GM12878 (cell line): Measurements from ENCODE around the gene GOSR2. TPM values are rescaled to one million over a fixed set of nuclear protein-coding genes. Genes with fewer than 3 reads are reported as not detected.

ENCODE experiments used
- ATAC-seq: fragments of 200-7000 bp; cut with Tn5 transposase; 3 replicates; pipeline ENCODE4 v1.9.1; 2020; ENCODE audit warnings: mild to moderate bottlenecking, moderate library complexity
- BruUV-seq: library from RNA; stranded (reverse); fragments of 400-500 nt; replicated peaks from 2 replicates; lab custom pipeline; 2021; lab: Mats Ljungman, UMichigan
- CTCF ChIA-PET: fragments of 300-600 bp; sonication (Branson Sonifier 250); formaldehyde crosslinking; extraction: SDS; loops from one replicate; lab custom pipeline; 2021; ENCODE audit warnings: inconsistent platforms; lab: Yijun Ruan, JAX
- POLR2A ChIA-PET: fragments of 350-600 bp; formaldehyde crosslinking; extraction: SDS; loops from one replicate; lab custom pipeline; 2021; ENCODE audit warnings: inconsistent platforms; lab: Charles Lee
- RAD21 ChIA-PET: fragments of 300-600 bp; sonication (Branson Sonifier 250); formaldehyde crosslinking; loops from one replicate; lab custom pipeline; 2023; ENCODE audit warnings: antibody characterized with exemption; ENCODE audit not compliant: unreplicated experiment; lab: Charles Lee
- SMC1A ChIA-PET: fragments of 300-600 bp; sonication (Branson Sonifier 250); formaldehyde crosslinking; loops from one replicate; lab custom pipeline; 2023; ENCODE audit not compliant: unreplicated experiment, uncharacterized antibody; lab: Charles Lee
- DNase-seq: peaks from one replicate; pipeline ENCODE4 v3.0.0-alpha.2; 2011; ENCODE audit warnings: low read depth, low spot score
- FAIRE-seq: peaks from 3 replicates; lab custom pipeline; 2011; peaks lifted over from hg19 to GRCh38; lab: Jason Lieb, UNC
- H2AFZ ChIP-seq: 2 replicates; pipeline ENCODE4 v1.6.0; 2011; ENCODE audit warnings: low read depth, low read length, control low read depth; ENCODE audit not compliant: control insufficient read depth
- H3K27ac ChIP-seq: 2 replicates; pipeline ENCODE4 v1.5.1; 2011; ENCODE audit warnings: control low read depth; ENCODE audit not compliant: control insufficient read depth, insufficient read depth
- H3K27me3 ChIP-seq, 2 experiments: replicated peaks in 1 of 2; 2 replicates each; pipeline versions ENCODE4 v1.6.0 to v1.6.1; 2011; ENCODE audit warnings: low read length in 1 of 2; ENCODE audit not compliant: control insufficient read depth in 2 of 2, insufficient read depth in 2 of 2
- H3K36me3 ChIP-seq, 2 experiments: 2 replicates each; pipeline ENCODE4 v1.5.1; 2011; ENCODE audit warnings: low read length in 1 of 2; ENCODE audit not compliant: control insufficient read depth in 2 of 2, insufficient read depth in 2 of 2
- H3K4me1 ChIP-seq: 2 replicates; pipeline ENCODE4 v1.6.1; 2011; ENCODE audit warnings: mild to moderate bottlenecking, low read length, moderate library complexity, mixed read lengths; ENCODE audit not compliant: control insufficient read depth, insufficient read depth
- H3K4me2 ChIP-seq: 2 replicates; pipeline ENCODE4 v1.6.0; 2011; ENCODE audit warnings: control low read depth; ENCODE audit not compliant: control insufficient read depth, insufficient read depth
- H3K4me3 ChIP-seq: fragments of 200-600 bp; sonication (generic); 2 replicates; pipeline ENCODE4 v1.5.1; 2016
- H3K79me2 ChIP-seq: 2 replicates; pipeline ENCODE4 v1.6.0; 2011; ENCODE audit warnings: low read length; ENCODE audit not compliant: control insufficient read depth, insufficient read depth
- H3K9ac ChIP-seq: 2 replicates; pipeline ENCODE4 v1.8.0; 2011; ENCODE audit warnings: low read length, control low read depth, mixed read lengths; ENCODE audit not compliant: control insufficient read depth, insufficient read depth
- H3K9me3 ChIP-seq: replicated peaks from 3 replicates; pipeline ENCODE4 v1.5.1; 2011; ENCODE audit warnings: mild to moderate bottlenecking, low read length; ENCODE audit not compliant: control insufficient read depth, insufficient read depth
- H4K20me1 ChIP-seq: 2 replicates; pipeline ENCODE4 v1.6.0; 2011; ENCODE audit not compliant: control insufficient read depth, insufficient read depth
- EGR1 ChIP-seq, 2 experiments: IDR thresholded peaks; 1 replicate in 1 of 2; 2 replicates in 1 of 2; pipeline ENCODE4 v1.6.1; 2011 to 2012; ENCODE audit warnings: low read depth in 2 of 2, low read length in 2 of 2, borderline replicate concordance in 1 of 2, mild to moderate bottlenecking in 1 of 2, moderate library complexity in 1 of 2
- GABPA ChIP-seq: IDR thresholded peaks from 2 replicates; pipeline ENCODE4 v1.6.1; 2014; ENCODE audit warnings: antibody characterized with exemption, low read depth, mild to moderate bottlenecking, inconsistent platforms
- GATAD2B ChIP-seq: fragments of 450-650 bp; conservative IDR thresholded peaks from 2 replicates; pipeline ENCODE4 v1.6.1; 2017; ENCODE audit warnings: low read depth, mild to moderate bottlenecking, moderate library complexity
- KLF5 ChIP-seq: fragments of 450-650 bp; IDR thresholded peaks from 2 replicates; pipeline ENCODE4 v1.6.1; 2014; ENCODE audit warnings: mild to moderate bottlenecking; ENCODE audit not compliant: partially characterized antibody
- NR2C2 ChIP-seq: IDR thresholded peaks from 2 replicates; pipeline ENCODE4 v1.6.1; 2011; ENCODE audit warnings: borderline replicate concordance, low read depth; ENCODE audit not compliant: control insufficient read depth, insufficient read length
- RAD51 ChIP-seq: fragments of 450-650 bp; IDR thresholded peaks from 2 replicates; pipeline ENCODE4 v1.6.1; 2016; ENCODE audit warnings: moderate library complexity, mild to moderate bottlenecking, inconsistent platforms
- SUZ12 ChIP-seq: fragments of 200-600 bp; sonication (generic); IDR thresholded peaks from one replicate; pipeline ENCODE4 v1.6.1; 2018; ENCODE audit warnings: antibody characterized with exemption, mild to moderate bottlenecking; ENCODE audit not compliant: unreplicated experiment
- TARDBP ChIP-seq: IDR thresholded peaks from 2 replicates; pipeline ENCODE4 v1.6.1; 2016; ENCODE audit warnings: borderline replicate concordance
- ZNF384 ChIP-seq: IDR thresholded peaks from 2 replicates; pipeline ENCODE4 v1.6.1; 2012; ENCODE audit warnings: low read depth, mild to moderate bottlenecking, low read length, improper control_type of control experiment, borderline replicate concordance
- WGBS: methylation state at CpG from one replicate; pipeline ENCODE4 v1.1.6; 2016; ENCODE audit warnings: low lambda C conversion rate; ENCODE audit not compliant: insufficient replicate concordance, insufficient coverage; ENCODE audit errors: missing lambda C conversion rate; 5-methylcytosine and 5-hydroxymethylcytosine counted together
- in situ Hi-C: fragments of 300-500 bp; cut with MboI; formaldehyde crosslinking; loops from 9 replicates; pipeline ENCODE4 v1.14.3; 2018; ENCODE audit warnings: mixed read lengths
- intact Hi-C: fragments of 100-400 bp; cut with micrococcal nuclease; formaldehyde crosslinking; loops from one replicate; pipeline ENCODE4 v1.14.2; 2022; ENCODE audit not compliant: unreplicated experiment
- polyA plus RNA-seq, 11 experiments: library from polyadenylated mRNA; depleted of rRNA in 4 of 11; unstranded in 6 of 11; stranded (reverse) in 5 of 11; fragments of >200 nt; fragmentation: Nextera tagmentation in 4 of 11; fragmentation: Illumina TruSeq in 1 of 11; extraction: Ambion mirVana in 4 of 11; extraction: Trizol in 1 of 11; gene quantifications; 1 replicate in 1 of 11; 2 replicates in 10 of 11; pipeline versions ENCODE4 v1.2.1 to v1.2.3, GENCODE V29; 2011 to 2016; ENCODE audit warnings: inconsistent platforms in 2 of 11, missing spikeins in 2 of 11, low read depth in 1 of 11
- total RNA-seq, 4 experiments: library from RNA; depleted of rRNA in 3 of 4; stranded (reverse); fragments of >200 nt in 3 of 4; fragmentation: Illumina TruSeq in 1 of 4; extraction: Trizol in 1 of 4; gene quantifications; 2 replicates each; pipeline versions ENCODE4 v1.2.1 to v1.2.3, GENCODE V29; 2013 to 2021
- TF ChIP-seq, protein P1 (sequence below): fragments of 450-650 bp; IDR thresholded peaks from 2 replicates; pipeline ENCODE4 v1.6.1; 2016; ENCODE audit warnings: mild to moderate bottlenecking, moderate library complexity, borderline replicate concordance

GOSR2 gene
- total and polyA plus RNA-seq, 10 of the 15 experiments (the other 5 are each of a cell fraction or from before 2014, with no cell fraction given): 30.1 to 64.5 (median 47.0) TPM

DNA sequence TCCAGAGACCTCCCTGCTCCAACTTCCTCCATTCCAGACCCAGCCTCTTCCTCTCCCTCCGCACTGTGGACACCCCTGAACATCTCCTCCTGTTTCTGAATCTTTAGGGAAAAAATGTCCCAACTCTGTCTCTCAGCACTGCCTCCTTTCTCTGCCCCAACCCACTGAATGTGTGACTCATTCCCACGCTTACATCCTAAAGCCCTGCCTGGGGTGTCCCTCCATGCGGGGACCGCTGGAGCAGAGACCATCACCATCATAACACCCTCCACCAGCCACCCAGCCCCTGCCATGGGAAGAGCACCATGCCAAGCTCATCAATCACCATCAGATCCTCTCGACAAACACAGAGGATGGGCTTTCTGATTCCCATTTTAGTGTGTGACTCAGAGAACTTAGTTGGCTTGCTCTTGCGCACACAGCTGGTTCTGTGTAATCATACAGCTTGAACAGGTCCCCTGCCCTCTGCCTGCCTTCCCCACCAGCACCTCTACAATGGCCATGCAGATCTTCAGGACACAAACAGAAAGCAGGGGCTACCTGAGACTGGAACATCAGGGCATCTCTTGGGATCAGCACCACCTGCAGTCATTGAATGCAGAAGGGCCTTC, 45.4 kb downstream of the GOSR2 start:
- H3K27me3 ChIP-seq: peaks cover 0 to 2% of the 10 kb centered on the region in 2 experiments; a peak in 3 of 4 replicates
- H3K27ac ChIP-seq: no peak overlapping the region
- H3K9ac ChIP-seq: no peak overlapping the region
- ChIA-PET POLR2A (no interaction called here), RAD21 (interaction anchor here (0.6 kb wide), 1 partner anchor 123 kb away, joined by 3 read pairs; no protein-coding TSS in a partner anchor), CTCF (no interaction called here), SMC1A (no interaction called here)
- H3K79me2 ChIP-seq: no peaks in the 10 kb centered on the region
- FAIRE-seq (no peak), DNase-seq (no peak), ATAC-seq (no peak)
- H2AFZ ChIP-seq: no peak overlapping the region
- WGBS: 37% methylated on average over 6 of the region's 6 CpGs
- intact Hi-C loops (no loop called here), in situ Hi-C loops (no loop called here)
- no peaks in the 10 kb centered on the region for H3K4me1 ChIP-seq
- no peak overlapping the region for H3K4me3 ChIP-seq
- no peak overlapping the region for H3K4me2 ChIP-seq
- peaks cover 2% of the 10 kb centered on the region; the same call in 1 of the 2 replicates for H4K20me1 ChIP-seq
- H3K9me3 ChIP-seq: no peaks in the 10 kb centered on the region
- TF ChIP-seq TARDBP: no peak
- TF ChIP-seq ZNF384: no peak
- no peak for TF ChIP-seq GATAD2B
- TF ChIP-seq, protein P1, sequence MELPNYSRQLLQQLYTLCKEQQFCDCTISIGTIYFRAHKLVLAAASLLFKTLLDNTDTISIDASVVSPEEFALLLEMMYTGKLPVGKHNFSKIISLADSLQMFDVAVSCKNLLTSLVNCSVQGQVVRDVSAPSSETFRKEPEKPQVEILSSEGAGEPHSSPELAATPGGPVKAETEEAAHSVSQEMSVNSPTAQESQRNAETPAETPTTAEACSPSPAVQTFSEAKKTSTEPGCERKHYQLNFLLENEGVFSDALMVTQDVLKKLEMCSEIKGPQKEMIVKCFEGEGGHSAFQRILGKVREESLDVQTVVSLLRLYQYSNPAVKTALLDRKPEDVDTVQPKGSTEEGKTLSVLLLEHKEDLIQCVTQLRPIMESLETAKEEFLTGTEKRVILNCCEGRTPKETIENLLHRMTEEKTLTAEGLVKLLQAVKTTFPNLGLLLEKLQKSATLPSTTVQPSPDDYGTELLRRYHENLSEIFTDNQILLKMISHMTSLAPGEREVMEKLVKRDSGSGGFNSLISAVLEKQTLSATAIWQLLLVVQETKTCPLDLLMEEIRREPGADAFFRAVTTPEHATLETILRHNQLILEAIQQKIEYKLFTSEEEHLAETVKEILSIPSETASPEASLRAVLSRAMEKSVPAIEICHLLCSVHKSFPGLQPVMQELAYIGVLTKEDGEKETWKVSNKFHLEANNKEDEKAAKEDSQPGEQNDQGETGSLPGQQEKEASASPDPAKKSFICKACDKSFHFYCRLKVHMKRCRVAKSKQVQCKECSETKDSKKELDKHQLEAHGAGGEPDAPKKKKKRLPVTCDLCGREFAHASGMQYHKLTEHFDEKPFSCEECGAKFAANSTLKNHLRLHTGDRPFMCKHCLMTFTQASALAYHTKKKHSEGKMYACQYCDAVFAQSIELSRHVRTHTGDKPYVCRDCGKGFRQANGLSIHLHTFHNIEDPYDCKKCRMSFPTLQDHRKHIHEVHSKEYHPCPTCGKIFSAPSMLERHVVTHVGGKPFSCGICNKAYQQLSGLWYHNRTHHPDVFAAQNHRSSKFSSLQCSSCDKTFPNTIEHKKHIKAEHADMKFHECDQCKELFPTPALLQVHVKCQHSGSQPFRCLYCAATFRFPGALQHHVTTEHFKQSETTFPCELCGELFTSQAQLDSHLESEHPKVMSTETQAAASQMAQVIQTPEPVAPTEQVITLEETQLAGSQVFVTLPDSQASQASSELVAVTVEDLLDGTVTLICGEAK: no peak
- no peak for TF ChIP-seq SUZ12
- TF ChIP-seq GABPA: no peak
- no peak for TF ChIP-seq EGR1 (IDR thresholded peaks at IDR 0.05; ENCODE audit: borderline replicate concordance in 1 of 2, low read depth in 2 of 2, low read length in 2 of 2)
- TF ChIP-seq NR2C2: no peak
- no peak for TF ChIP-seq KLF5
- TF ChIP-seq RAD51: no peak
- no peaks in the 10 kb centered on the region for H3K36me3 ChIP-seq
- BruUV-seq: no TSS peak
